Heart left ventricle (tissue), 13 donors: ENCODE data around the gene INTS12.

Experiments
- POLR2A ChIP-seq, 2 donors: fragments of 450-650 bp; IDR thresholded peaks; one replicate each; pipeline ENCODE4 v1.6.1; 2017; ENCODE audit warnings: antibody characterized with exemption in 2 of 2, mild to moderate bottlenecking in 2 of 2, moderate library complexity in 2 of 2
- TF ChIP-seq, protein P1 (sequence below), 12 donors: fragments of 200-600 bp; sonication (generic) in 4 of 12; IDR thresholded peaks; one replicate each; pipeline versions ENCODE4 v1.5.0 to v1.8.0; 2018 to 2022; ENCODE audit warnings: antibody characterized with exemption in 12 of 12, mild to moderate bottlenecking in 5 of 12
- donor health status: ischemic (EF 13 %, LVEDD 7.1; RV severe dilation, severe dysfunction).
- donor health status: DM: no; HTN: yes; CAD: no.
- donor health status: DM: no; HTN: no; CAD: no.
- donor health status: ischemic (EF 25% LVEDD 6.9; RV normal size, moderate dysfunction).
- donor health status: ischemic (EF 25% LVEDD 5.7; RV mildly dilated, moderate dysfunction).
- donor health status: ischemic (EF 35%, LVEDD 5.7; RV mildly dilated, moderate dysfunction).
- donor health status: nonischemic (EF 11% LVEDD 7.7; RV severe dilation, severe dysfunction).
- donor health status: DM: yes; HTN: yes; CAD: no.
- donor health status: PGD.
- donor health status: ischemic (EF 29% LVEDD 5.4; RV normal size, mild dysfunction).
- donor health status: nonischemic (EF 23%, LVEDD 6.1; RV moderate dilation, normal function).

DNA sequence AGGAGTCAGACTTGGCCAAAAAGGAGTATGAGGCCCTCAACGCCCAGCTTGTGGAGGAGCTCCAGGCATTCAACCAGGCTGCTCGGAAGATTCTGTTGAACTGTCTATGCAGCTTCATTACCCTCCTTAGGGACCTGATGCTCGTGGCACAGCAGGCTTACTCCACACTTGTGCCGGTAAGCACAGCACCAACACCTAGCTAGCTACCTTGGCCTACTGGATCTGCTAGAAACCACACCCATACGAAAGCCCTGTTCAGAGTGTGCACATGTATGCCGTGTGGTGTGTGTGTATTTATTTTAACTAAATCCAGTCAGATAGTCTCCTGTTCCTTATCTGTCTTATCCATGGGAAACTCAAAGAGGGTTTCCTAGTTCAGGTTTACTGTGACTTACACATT, 49.3 kb downstream of the INTS12 start:
- TF ChIP-seq, protein P1, sequence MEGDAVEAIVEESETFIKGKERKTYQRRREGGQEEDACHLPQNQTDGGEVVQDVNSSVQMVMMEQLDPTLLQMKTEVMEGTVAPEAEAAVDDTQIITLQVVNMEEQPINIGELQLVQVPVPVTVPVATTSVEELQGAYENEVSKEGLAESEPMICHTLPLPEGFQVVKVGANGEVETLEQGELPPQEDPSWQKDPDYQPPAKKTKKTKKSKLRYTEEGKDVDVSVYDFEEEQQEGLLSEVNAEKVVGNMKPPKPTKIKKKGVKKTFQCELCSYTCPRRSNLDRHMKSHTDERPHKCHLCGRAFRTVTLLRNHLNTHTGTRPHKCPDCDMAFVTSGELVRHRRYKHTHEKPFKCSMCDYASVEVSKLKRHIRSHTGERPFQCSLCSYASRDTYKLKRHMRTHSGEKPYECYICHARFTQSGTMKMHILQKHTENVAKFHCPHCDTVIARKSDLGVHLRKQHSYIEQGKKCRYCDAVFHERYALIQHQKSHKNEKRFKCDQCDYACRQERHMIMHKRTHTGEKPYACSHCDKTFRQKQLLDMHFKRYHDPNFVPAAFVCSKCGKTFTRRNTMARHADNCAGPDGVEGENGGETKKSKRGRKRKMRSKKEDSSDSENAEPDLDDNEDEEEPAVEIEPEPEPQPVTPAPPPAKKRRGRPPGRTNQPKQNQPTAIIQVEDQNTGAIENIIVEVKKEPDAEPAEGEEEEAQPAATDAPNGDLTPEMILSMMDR (IDR thresholded peaks at IDR 0.05), result no peak
- no peak for TF ChIP-seq POLR2A (IDR thresholded peaks at IDR 0.05)
